ENCODE data around the gene REST.
"Not testable (repeated sequence)": the region's sequence is repeated elsewhere in the genome, so short reads cannot be mapped to it uniquely, and the experiment has no call there.

The REST gene

GRCh38 chr4:56909086-56909894 lies 1.6 kb downstream of the REST start:
- peak overlapping the region; percentile 79 for H3K4me3 ChIP-seq (ENCODE audit: low read depth, low read length)
- no peak for TF ChIP-seq CTCF (IDR thresholded peaks at IDR 0.05; ENCODE audit: low read depth, low read length, missing control alignments)
- no peak for DNase-seq (ENCODE audit: low read depth)

GRCh38 chr4:56910172-56910967 lies 2.7 kb downstream of the REST start:
- no peak for TF ChIP-seq CTCF (IDR thresholded peaks at IDR 0.05; ENCODE audit: low read depth, low read length, missing control alignments)
- no peak for DNase-seq (ENCODE audit: low read depth)
- peak overlapping the region; percentile 79 for H3K4me3 ChIP-seq (ENCODE audit: low read depth, low read length)

GRCh38 chr4:56914336-56914735 lies 6.6 kb downstream of the REST start:
- H3K4me3 ChIP-seq (ENCODE audit: low read depth, low read length), result no peak overlapping the region
- TF ChIP-seq CTCF (IDR thresholded peaks at IDR 0.05; ENCODE audit: low read depth, low read length, missing control alignments), result no peak
- DNase-seq (ENCODE audit: low read depth), result no peak

GRCh38 chr4:56914977-56915376 lies 7.3 kb downstream of the REST start:
- not testable (repeated sequence) for H3K4me3 ChIP-seq (ENCODE audit: low read depth, low read length)

GRCh38 chr4:56927196-56927595 lies 19.5 kb downstream of the REST start:
- no peak overlapping the region for H3K4me3 ChIP-seq (ENCODE audit: low read depth, low read length)
- DNase-seq (ENCODE audit: low read depth), result no peak
- no peak for TF ChIP-seq CTCF (IDR thresholded peaks at IDR 0.05; ENCODE audit: low read depth, low read length, missing control alignments)

More at GRCh38 chr4:56914977-56915376, 7.3 kb downstream of the REST start:
- not testable (repeated sequence) for DNase-seq (ENCODE audit: low read depth)

- no peak for TF ChIP-seq CTCF (IDR thresholded peaks at IDR 0.05; ENCODE audit: low read depth, low read length, missing control alignments)
- no peak for DNase-seq (ENCODE audit: low read depth)
These were observed 22.9 kb downstream of the REST start for GRCh38 chr4:56930638-56931037.

GRCh38 chr4:56931924-56932323 lies 24.2 kb downstream of the REST start:
- no peak overlapping the region for H3K4me3 ChIP-seq (ENCODE audit: low read depth, low read length)
- no peak for TF ChIP-seq CTCF (IDR thresholded peaks at IDR 0.05; ENCODE audit: low read depth, low read length, missing control alignments)
- no peak for DNase-seq (ENCODE audit: low read depth)

More at GRCh38 chr4:56930638-56931037, 22.9 kb downstream of the REST start:
- H3K4me3 ChIP-seq (ENCODE audit: low read depth, low read length), result no peak overlapping the region
